GM23248 (cell line): ENCODE data around the gene CTNNA3. TPM values are rescaled to one million over a fixed set of nuclear protein-coding genes. Genes with fewer than 3 reads are reported as not detected.

Source experiments
- DNase-seq: peaks from one replicate; pipeline ENCODE4 v3.0.0-alpha.2; 2015
- H2AFZ ChIP-seq: fragments of 200-600 bp; sonication (generic); 2 replicates; pipeline ENCODE4 v1.6.1; 2016; ENCODE audit warnings: antibody characterized with exemption
- H3F3A ChIP-seq: fragments of 200-600 bp; sonication (generic); 2 replicates; pipeline ENCODE4 v1.6.1; 2016; ENCODE audit warnings: mild to moderate bottlenecking, antibody characterized with exemption, mixed run types; ENCODE audit not compliant: insufficient read depth
- H3K27ac ChIP-seq: fragments of 200-600 bp; sonication (generic); 2 replicates; pipeline ENCODE4 v1.5.1; 2016; ENCODE audit warnings: mild to moderate bottlenecking
- H3K27me3 ChIP-seq: fragments of 200-600 bp; sonication (generic); replicated peaks from 2 replicates; pipeline ENCODE4 v1.6.1; 2016; ENCODE audit warnings: mild to moderate bottlenecking; ENCODE audit not compliant: insufficient read depth
- H3K36me3 ChIP-seq: fragments of 200-600 bp; sonication (generic); 2 replicates; pipeline ENCODE4 v1.6.1; 2016; ENCODE audit warnings: low read depth, mild to moderate bottlenecking
- H3K4me1 ChIP-seq: fragments of 200-600 bp; sonication (generic); 2 replicates; pipeline ENCODE4 v1.6.1; 2016; ENCODE audit warnings: mild to moderate bottlenecking; ENCODE audit not compliant: insufficient read depth
- H3K4me2 ChIP-seq: fragments of 200-600 bp; sonication (generic); one replicate; pipeline ENCODE4 v1.6.1; 2016; ENCODE audit warnings: mild to moderate bottlenecking; ENCODE audit not compliant: unreplicated experiment
- H3K4me3 ChIP-seq: fragments of 200-600 bp; sonication (generic); 2 replicates; pipeline ENCODE4 v1.5.1; 2016; ENCODE audit warnings: mild to moderate bottlenecking
- H3K79me2 ChIP-seq: fragments of 200-600 bp; sonication (generic); 2 replicates; pipeline ENCODE4 v1.6.1; 2016; ENCODE audit warnings: mild to moderate bottlenecking; ENCODE audit not compliant: insufficient read depth
- H3K9ac ChIP-seq: fragments of 200-600 bp; sonication (generic); 2 replicates; pipeline ENCODE4 v1.6.1; 2016; ENCODE audit warnings: mild to moderate bottlenecking
- H3K9me2 ChIP-seq: fragments of 200-600 bp; sonication (generic); 2 replicates; pipeline ENCODE4 v1.6.1; 2016; ENCODE audit warnings: mixed run types, mild to moderate bottlenecking, moderate library complexity; ENCODE audit not compliant: insufficient read depth
- H3K9me3 ChIP-seq: fragments of 200-600 bp; sonication (generic); one replicate; pipeline ENCODE4 v1.6.1; 2017; ENCODE audit warnings: low read depth
- H4K20me1 ChIP-seq: fragments of 200-600 bp; sonication (generic); 2 replicates; pipeline ENCODE4 v1.6.0; 2016; ENCODE audit not compliant: insufficient read depth
- EZH2 ChIP-seq: fragments of 200-600 bp; sonication (generic); IDR thresholded peaks from 2 replicates; pipeline ENCODE4 v1.6.1; 2018; ENCODE audit warnings: antibody characterized with exemption, mild to moderate bottlenecking; ENCODE audit not compliant: insufficient read depth, poor library complexity, severe bottlenecking
- EZH2phosphoT487 ChIP-seq: fragments of 200-600 bp; sonication (generic); IDR thresholded peaks from 2 replicates; pipeline ENCODE4 v1.6.1; 2018; ENCODE audit warnings: antibody characterized with exemption, moderate library complexity, mild to moderate bottlenecking, low read depth; ENCODE audit not compliant: insufficient read depth
- WGBS, 2 experiments: methylation state at CpG; one replicate each; pipeline ENCODE4 v1.1.6; 2015 to 2017; ENCODE audit warnings: low lambda C conversion rate in 2 of 2, low coverage in 1 of 2; ENCODE audit errors: missing lambda C conversion rate in 2 of 2; 5-methylcytosine and 5-hydroxymethylcytosine counted together
- in situ Hi-C: fragments of 300-500 bp; cut with MboI; formaldehyde crosslinking; loops from 2 replicates; pipeline ENCODE4 v1.15.0; 2020
- polyA plus RNA-seq: library from polyadenylated mRNA; unstranded; fragments of >200 nt; fragmentation: Nextera tagmentation; extraction: Ambion mirVana; gene quantifications from 2 replicates; pipeline ENCODE4 v1.2.1, GENCODE V29; 2016
- total RNA-seq: library from RNA; depleted of rRNA; stranded (reverse); fragments of >200 nt; shearing (Covaris generic); gene quantifications from 2 replicates; pipeline ENCODE4 v1.2.3, GENCODE V29; 2014

CTNNA3 gene
- total and polyA plus RNA-seq, 2 experiments from 2014 or later: not detected

- no peak overlapping the region for H3K4me2 ChIP-seq
- H3K27ac ChIP-seq: no peak overlapping the region
- no peak for DNase-seq
- 28 to 34% methylated on average over 16 of the region's 16 CpGs for WGBS, 2 experiments
- H3K27me3 ChIP-seq: no peaks in the 10 kb centered on the region
- H3K79me2 ChIP-seq: no peaks in the 10 kb centered on the region
- H3K36me3 ChIP-seq: no peaks in the 10 kb centered on the region
- H2AFZ ChIP-seq: no peak overlapping the region
- H4K20me1 ChIP-seq: no peaks in the 10 kb centered on the region
- H3K4me3 ChIP-seq: no peak overlapping the region
- no peaks in the 10 kb centered on the region for H3K4me1 ChIP-seq
- H3K9me3 ChIP-seq: no peaks in the 10 kb centered on the region
- no peaks in the 10 kb centered on the region for H3K9me2 ChIP-seq
- TF ChIP-seq EZH2phosphoT487 (no peak), EZH2 (no peak)
- no peak overlapping the region for H3K9ac ChIP-seq
- in situ Hi-C loops: no loop called here
- H3F3A ChIP-seq: no peaks in the 10 kb centered on the region
Measured at GRCh38 chr10:67550838-67551402, 145.1 kb downstream of the CTNNA3 start.

DNA sequence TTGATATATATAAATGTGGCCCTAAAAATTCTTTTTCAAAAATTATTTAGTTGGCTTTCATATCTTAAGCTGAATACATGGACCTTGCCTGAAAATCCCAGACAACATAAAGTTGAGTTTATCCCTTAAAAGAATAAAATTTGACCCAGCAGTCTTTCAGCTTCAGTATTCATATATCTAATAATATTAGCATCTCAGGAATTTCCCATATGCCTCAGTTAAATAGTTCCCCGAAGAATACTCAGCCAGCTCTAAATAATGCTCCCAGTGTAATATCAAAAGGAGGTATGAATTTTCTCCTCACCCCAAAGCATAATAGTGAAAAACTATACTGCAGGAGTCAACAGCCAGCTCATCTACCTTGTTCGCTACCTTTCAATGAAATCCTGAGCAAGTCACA lies 145.9 kb downstream of the CTNNA3 start:
- DNase-seq: no peak
- H2AFZ ChIP-seq: no peak overlapping the region
- no peaks in the 10 kb centered on the region for H3K27me3 ChIP-seq
- in situ Hi-C loops: no loop called here
- H4K20me1 ChIP-seq: no peaks in the 10 kb centered on the region
- H3K9ac ChIP-seq: no peak overlapping the region
- TF ChIP-seq EZH2phosphoT487: no peak
- no peak for TF ChIP-seq EZH2
- H3K79me2 ChIP-seq: no peaks in the 10 kb centered on the region
- no peak overlapping the region for H3K4me3 ChIP-seq
- no peaks in the 10 kb centered on the region for H3K9me2 ChIP-seq
- H3F3A ChIP-seq: no peaks in the 10 kb centered on the region
- no peak overlapping the region for H3K4me2 ChIP-seq
- H3K4me1 ChIP-seq: no peaks in the 10 kb centered on the region
- H3K9me3 ChIP-seq: no peaks in the 10 kb centered on the region
- 26% methylated on average over 2 of the region's 2 CpGs for WGBS, 2 experiments
- no peaks in the 10 kb centered on the region for H3K36me3 ChIP-seq
- no peak overlapping the region for H3K27ac ChIP-seq

DNA sequence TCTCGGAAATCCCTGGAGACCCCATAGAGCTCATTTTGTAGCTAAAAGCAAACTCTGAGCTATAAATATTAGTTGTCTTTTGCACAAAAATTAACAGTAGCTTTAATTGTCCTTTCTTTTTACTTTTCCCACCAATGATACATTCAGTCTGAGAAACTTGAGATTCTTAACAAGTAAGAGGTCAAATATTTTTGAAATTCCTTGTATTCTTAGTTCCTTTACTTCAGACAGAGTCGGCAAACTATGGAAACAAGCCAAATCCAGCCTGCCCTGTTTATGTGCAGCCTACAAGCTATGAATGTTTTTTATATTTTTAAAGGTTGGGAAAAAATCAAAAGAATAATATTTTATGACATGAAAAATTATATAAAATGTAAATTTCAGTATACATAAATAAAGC lies 146.6 kb downstream of the CTNNA3 start:
- H3K9me2 ChIP-seq: no peaks in the 10 kb centered on the region
- H3K4me3 ChIP-seq: no peak overlapping the region
- no peaks in the 10 kb centered on the region for H3K36me3 ChIP-seq
- 16 to 19% methylated on average over 2 of the region's 2 CpGs for WGBS, 2 experiments
- H3K79me2 ChIP-seq: no peaks in the 10 kb centered on the region
- in situ Hi-C loops: no loop called here
- no peaks in the 10 kb centered on the region for H4K20me1 ChIP-seq
- no peaks in the 10 kb centered on the region for H3K27me3 ChIP-seq
- H3F3A ChIP-seq: no peaks in the 10 kb centered on the region
- no peak overlapping the region for H3K27ac ChIP-seq
- TF ChIP-seq EZH2phosphoT487 (no peak), EZH2 (no peak)
- H3K4me1 ChIP-seq: no peaks in the 10 kb centered on the region
- no peak overlapping the region for H3K9ac ChIP-seq
- no peak overlapping the region for H3K4me2 ChIP-seq
- no peak overlapping the region for H2AFZ ChIP-seq
- H3K9me3 ChIP-seq: no peaks in the 10 kb centered on the region
- no peak for DNase-seq

DNA sequence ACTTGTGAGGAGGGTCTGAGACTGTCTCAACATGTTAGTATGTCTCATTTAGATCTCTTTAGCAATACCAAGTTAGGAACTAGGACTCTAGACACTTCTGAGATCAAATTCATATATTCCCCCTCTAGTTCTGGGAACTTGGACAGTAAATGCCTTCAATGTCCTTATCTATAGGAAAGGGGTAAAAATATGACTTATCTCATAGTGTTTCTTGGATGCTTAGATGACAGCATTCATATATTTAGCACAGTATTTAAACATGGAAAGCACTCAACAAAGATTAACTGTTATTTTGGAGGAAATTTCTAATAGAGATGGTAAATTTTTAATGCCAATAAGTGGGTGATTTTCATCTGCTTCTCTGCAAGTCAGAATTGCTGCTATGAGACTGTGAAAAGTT lies 154.6 kb downstream of the CTNNA3 start:
- no peaks in the 10 kb centered on the region for H3K4me1 ChIP-seq
- H3K9me2 ChIP-seq: no peaks in the 10 kb centered on the region
- DNase-seq: no peak
- no peak overlapping the region for H3K27ac ChIP-seq
- H4K20me1 ChIP-seq: no peaks in the 10 kb centered on the region
- no peak overlapping the region for H3K4me3 ChIP-seq
- no peaks in the 10 kb centered on the region for H3K9me3 ChIP-seq
- no peak overlapping the region for H3K9ac ChIP-seq
- no peaks in the 10 kb centered on the region for H3K36me3 ChIP-seq
- TF ChIP-seq EZH2phosphoT487 (no peak), EZH2 (no peak)
- in situ Hi-C loops: no loop called here
- H3K79me2 ChIP-seq: no peaks in the 10 kb centered on the region
- H3F3A ChIP-seq: no peaks in the 10 kb centered on the region
- no peak overlapping the region for H3K4me2 ChIP-seq
- H2AFZ ChIP-seq: no peak overlapping the region
- no peaks in the 10 kb centered on the region; the same call in 1 of the 2 replicates for H3K27me3 ChIP-seq

- no peaks in the 10 kb centered on the region for H4K20me1 ChIP-seq
- 0 to 2% methylated on average over 6 of the region's 6 CpGs for WGBS, 2 experiments
Measured at GRCh38 chr10:67539312-67539711, 156.7 kb downstream of the CTNNA3 start.

More at GRCh38 chr10:67539312-67539711, 156.7 kb downstream of the CTNNA3 start:
- in situ Hi-C loops: no loop called here
- no peak for TF ChIP-seq EZH2phosphoT487
- no peak for TF ChIP-seq EZH2
- Histone ChIP-seq H3K4me2 (no peak overlapping the region), H3K27me3 (no peaks in the 10 kb centered on the region; the same call in 1 of the 2 replicates), H2AFZ (no peak overlapping the region), H3K9ac (no peak overlapping the region), H3K9me3 (no peaks in the 10 kb centered on the region), H3K4me1 (no peaks in the 10 kb centered on the region), H3K79me2 (no peaks in the 10 kb centered on the region), H3K36me3 (no peaks in the 10 kb centered on the region), H3K9me2 (no peaks in the 10 kb centered on the region), H3K4me3 (no peak overlapping the region), H3K27ac (no peak overlapping the region), H3F3A (no peaks in the 10 kb centered on the region)
- no peak for DNase-seq
